HG02981 (cell line): Measurements from ENCODE around the gene VPREB3.

Experiments
- ATAC-seq: cut with Tn5 transposase; IDR thresholded peaks from one replicate; pipeline ENCODE4 v1.9.1; 2021; ENCODE audit warnings: mild to moderate bottlenecking, moderate library complexity; ENCODE audit not compliant: unreplicated experiment

The VPREB3 gene

DNA sequence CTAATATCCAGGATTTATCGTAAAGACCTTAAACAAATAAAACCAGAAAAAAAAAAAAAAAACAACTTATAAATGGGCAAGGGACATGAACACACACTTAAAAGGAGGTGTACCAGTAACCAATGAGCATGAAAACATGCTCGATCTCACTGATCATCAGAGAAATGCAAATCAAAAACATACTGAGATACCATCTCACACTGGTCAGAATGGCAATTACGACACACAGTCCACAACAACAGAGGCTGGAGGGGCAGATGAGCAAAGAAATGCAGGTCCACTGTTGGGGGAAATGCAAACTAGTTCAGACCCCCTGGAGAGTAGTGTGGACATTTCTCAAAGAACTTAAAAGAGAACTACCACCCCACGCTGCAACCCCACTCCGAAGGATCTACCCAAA, 50.2 kb downstream of the VPREB3 start:
- ATAC-seq, result no peak
